ENCODE data around the gene LRCH3.
"Not testable (repeated sequence)": the region's sequence is repeated elsewhere in the genome, so short reads cannot be mapped to it uniquely, and the experiment has no call there.

LRCH3 gene

DNA sequence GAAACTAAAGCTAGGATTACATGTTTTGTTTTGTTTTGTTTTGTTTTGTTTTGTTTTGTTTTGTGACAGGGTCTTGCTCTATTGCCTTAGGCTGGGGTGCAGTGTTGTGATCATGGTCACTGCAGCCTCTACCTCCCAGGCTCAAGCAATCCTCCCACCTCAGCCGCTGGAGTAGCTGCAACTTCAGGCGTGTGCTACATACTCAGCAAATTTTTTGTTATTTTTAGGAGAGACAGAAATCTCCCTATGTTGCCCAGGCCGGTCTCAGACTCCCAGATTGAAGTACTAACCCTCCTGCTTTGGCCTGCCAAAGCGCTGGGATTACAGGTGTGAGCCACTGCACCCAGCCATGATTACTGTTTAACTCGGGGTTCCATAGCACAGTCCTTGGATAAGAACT lies 50.7 kb downstream of the LRCH3 start:
- no peak for DNase-seq

- no peak for DNase-seq
Measured at GRCh38 chr3:197846491-197846890, 55.4 kb downstream of the LRCH3 start.

DNA sequence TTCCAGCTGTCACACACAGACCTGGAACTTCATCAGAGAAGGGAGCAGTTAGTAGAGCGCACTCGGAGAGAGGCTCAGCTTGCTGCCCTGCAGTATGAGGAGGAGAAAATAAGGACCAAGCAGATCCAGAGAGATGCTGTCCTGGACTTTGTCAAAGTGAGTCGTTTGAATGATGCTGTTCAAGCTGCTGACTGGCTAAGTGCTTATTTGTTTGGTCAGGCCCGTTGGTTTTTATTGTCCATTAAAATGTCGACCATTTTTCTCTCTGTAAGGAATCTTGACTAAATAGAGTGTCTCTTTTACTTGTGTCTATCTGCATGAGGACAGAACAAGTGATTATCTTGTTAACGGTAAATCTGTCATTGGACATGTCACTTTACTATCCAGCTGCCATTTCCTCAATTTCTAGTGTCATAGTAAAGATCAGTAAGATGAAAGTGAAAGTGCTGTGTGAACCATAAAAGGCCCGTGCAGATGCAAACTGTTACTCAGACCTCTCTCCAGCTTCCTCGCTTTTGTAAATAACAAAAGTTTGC lies 56.9 kb downstream of the LRCH3 start:
- DNase-seq = no peak

GRCh38 chr3:197854596-197855343 lies 63.7 kb downstream of the LRCH3 start:
- DNase-seq = no peak

DNA sequence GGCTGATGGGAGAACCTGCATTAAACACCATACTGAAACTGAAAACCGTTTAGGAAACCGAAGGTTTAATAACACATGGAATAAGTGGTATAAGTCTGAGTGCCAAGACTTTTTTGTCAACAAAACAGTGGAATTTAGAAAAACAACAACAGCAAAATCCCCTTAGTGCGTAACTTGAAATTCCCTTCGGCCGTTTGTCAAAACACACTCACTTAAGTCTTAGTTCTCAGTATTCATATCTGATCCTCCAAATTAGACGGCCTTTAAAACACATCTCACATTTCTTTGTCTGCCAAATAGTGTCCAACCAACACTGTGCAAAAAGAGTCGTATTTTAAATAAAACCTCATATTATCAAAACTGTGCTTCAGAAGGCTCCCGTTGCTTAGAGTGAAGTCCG lies 64.5 kb downstream of the LRCH3 start:
- DNase-seq = no peak

DNA sequence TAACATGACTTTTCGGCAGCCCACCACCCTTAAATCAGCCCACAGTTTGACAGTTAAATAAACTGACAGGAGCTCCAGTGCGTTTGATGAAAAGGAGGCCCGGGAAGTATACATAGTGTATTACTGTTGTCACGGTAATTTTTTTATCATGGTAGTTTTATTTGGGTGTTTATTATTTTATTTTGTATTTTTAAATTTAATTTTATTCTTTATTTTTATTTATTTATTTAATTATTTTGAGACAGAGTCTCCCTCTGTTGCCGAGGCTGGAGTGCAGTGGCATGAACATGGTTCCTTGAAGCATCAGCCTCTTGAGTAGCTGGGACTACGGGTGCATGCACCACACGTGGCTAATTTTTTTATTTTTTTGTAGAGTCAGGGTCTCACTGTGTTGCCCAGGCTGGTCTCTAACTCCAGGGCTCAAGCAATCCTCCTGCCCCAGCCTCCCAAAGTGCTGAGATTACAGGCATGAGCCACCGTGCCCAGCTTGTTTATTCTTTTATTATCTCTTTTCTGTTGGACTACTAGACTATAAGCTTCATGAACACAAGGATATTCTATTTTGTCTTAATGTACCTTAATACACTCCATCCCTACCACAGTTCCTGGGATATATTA lies 65.3 kb downstream of the LRCH3 start:
- no peak for DNase-seq

GRCh38 chr3:197858133-197858532 lies 67.1 kb downstream of the LRCH3 start:
- no peak for DNase-seq

- no peak for DNase-seq
Measured at GRCh38 chr3:197858598-197858997, 67.5 kb downstream of the LRCH3 start.

DNA sequence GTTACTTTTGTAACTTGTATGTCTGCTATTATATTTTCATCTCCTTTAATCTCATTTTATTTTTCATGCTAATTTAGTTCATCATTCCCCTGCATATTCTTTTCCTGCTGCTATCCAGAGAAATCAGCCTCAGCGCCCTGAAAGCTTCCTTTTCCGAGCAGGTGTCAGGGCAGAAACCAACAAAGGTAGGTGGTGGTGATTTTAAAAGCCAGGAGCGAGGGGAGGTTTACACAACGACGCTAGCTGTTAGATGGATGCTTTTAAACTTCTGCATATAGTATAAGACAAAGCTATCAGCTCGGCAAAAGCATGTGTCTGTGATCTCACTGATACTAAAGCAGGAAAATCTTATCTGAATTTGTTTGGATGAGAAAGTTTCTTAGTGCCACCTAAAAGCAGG lies 75.0 kb downstream of the LRCH3 start:
- DNase-seq = no peak

DNA sequence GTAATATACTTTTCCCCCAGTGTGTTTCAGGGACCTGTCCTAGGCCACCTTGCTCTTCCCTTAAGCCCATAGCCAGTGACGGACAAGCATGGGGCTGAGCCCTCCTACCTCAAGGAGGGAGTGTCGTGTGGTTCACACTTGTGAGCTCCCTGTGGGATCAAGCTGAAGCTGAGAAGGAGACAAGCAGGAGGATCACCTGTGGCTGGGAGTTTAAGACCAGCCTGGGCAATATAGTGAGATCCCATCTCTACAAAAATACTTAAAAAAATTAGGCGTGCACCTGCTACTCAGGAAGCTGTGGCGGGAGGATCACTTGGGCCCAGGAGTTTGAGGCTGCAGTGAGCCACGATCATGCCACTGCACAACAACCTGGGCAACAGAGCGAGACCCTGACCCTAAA lies 82.3 kb downstream of the LRCH3 start:
- no peak for DNase-seq

DNA sequence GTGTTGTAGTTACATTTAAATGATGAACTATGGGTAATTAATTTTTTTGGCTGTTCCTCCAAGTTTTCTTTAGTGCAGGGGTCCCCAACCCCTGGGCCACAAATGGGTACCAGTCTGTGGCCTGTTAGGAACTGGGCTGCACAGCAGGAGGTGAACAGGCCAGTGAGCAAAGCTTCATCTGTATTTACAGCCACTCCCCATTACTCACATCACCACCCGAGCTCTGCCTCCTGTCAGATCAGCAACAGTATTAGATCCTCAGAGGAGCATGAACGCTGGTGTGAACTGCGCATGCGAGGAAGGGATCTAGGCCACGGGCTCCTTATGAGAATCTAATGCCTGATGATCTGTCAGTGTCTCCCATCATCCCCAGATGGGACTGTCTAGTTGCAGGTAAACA lies 83.0 kb downstream of the LRCH3 start:
- DNase-seq = no peak

DNA sequence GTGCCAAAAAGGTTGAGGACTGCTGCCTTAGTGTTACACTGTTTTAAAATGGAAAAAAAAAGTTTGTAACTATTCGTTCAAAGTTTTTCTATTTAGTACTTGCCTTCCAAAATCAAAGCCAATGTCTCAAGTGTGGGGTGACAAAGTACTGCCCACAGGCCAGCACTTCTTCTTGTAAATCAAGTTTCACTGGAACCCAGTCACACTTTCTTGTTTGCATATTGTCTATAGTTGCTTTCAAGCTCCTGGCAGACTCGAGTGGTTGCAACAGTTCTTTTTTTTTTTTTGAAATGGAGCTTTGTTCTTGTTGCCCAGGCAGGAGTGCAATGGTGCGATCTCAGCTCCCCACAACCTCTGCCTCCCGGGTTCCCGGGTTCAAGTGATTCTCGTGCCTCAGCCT lies 83.6 kb downstream of the LRCH3 start:
- DNase-seq = no peak

DNA sequence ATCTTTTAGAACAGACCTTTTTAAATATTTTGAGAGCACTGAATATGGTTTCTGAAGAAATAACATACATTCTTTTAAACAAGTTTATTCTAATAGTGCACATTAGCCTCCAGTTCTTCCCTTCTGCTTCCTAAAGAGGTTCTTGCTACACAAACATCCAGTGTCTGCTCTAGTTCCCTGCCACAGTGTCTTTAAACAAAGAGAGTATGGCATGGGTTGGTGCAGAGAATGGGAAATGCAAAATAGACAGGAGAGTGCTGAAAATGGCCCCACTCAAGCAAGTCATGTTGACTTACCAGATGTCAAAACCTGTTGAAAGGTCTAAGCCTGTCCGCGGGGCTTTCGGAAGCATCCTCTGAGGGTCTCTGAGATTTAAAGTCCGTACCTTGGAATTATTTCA lies 86.8 kb downstream of the LRCH3 start:
- DNase-seq = no peak

- DNase-seq = no peak
Measured at GRCh38 chr3:197878427-197878826, 87.4 kb downstream of the LRCH3 start.

DNA sequence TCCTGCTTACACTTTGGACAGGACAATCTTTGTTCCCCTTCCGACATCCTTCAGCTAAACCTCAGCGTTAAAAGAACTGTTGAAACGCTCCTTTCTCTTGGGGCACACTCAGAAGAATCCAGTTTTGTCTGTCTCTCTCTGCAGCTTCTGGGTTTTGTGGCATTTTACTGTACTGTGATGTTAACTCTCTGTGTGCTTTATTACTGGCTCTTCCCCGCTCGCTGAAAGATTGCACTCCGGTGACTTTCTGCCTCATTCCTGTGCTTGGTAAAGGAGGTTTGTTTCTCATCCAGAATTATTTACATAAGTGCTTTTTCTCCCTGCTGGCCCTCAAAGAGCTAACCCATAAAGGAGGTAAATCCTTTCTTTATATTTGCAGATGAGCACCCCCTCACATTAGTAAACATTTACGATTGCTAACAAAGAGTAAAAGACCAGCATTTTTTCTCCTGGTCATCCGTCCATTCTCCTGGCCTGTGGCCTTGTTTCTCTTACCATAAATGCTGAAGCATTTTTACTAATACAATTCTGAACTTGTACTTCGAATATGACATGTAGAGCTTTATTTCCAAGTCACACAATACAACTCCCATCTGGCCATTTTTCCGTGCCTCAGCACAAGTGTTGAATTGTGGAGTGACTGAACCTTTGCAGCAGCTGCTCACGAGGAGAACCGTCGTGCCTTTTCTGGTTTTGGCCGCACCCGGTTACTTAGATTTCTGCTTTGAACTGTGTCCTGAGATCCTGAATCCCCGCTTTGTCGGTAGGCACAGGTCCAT lies 89.6 kb downstream of the LRCH3 start:
- DNase-seq = no peak

GRCh38 chr3:197881270-197881969 lies 90.4 kb downstream of the LRCH3 start:
- DNase-seq = no peak

DNA sequence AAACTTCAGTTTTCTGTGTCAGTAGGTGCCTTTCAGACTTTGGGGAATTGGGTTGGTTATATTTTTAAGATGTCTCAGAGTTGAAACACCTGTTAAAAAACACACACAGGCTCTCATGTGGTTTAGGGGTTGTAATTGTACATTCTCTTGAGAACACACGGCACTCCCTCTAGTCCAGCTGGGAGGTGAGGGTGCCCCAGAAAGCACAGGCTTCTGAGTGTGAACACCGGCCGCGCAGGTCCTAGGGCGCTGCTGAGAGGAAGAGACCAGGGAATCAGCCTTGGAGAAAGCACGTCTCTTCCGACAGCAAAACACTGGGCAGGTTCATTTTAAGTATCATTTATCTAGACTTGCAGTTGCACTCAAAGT lies 90.9 kb downstream of the LRCH3 start:
- no peak for DNase-seq

DNA sequence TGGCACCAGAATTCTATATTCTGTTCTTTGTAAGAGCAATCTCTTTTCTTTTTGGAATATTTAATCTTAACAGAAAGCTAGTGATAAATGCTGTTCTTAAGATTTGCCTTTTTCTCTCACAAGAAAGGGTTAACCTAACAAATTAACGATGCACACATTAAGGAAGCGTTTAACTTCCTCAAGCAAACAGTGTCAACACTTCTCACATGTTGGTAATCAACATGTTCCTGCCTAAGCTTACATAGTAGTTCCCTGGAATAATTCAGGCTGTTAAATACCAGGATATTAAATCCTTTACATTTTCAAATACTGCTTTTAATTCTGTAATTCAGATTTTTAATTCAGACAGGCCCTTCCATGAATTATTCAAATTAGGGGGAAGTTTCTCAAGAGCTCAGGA lies 91.5 kb downstream of the LRCH3 start:
- no peak for DNase-seq

GRCh38 chr3:197883541-197883940 lies 92.5 kb downstream of the LRCH3 start:
- DNase-seq = no peak

DNA sequence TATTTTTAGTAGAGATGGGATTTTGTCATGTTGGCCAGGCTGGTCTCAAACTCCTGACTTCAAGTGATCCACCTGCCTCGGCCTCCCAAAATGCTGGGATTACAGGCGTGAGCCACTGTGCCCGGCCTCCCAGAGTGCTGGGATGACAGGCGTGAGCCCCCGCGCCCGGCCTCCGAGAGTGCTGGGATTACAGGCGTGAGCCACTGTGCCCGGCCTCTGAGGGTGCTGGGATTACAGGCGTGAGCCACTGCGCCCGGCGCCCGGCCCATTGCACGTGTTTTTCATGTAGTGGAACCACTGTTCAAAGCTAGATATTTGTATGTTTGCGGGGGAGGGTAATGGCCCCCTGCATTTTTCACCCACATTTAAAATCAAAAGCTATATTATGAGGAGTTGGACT lies 93.3 kb downstream of the LRCH3 start:
- DNase-seq = not testable (repeated sequence)

DNA sequence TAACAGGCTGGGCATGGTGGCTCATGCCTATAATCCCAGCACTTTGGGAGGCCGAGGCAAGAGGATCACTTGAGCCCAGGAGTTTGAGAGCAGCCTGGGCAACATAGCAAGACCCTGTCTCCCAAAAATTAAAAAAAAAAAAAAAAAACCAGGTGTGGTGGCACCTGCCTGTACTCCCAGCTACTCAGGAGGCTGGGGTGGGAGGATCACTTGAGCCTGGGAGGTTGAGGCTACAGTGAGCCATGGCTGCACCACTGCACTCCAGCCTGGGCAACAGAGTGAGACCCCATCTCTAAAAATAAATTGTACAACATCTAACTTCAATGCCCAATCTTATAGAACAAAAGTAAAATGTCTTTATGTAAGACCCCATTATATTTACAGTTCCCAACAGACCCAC lies 95.0 kb downstream of the LRCH3 start:
- not testable (repeated sequence) for DNase-seq

- not testable (repeated sequence) for DNase-seq
Measured at GRCh38 chr3:197887430-197888053, 96.5 kb downstream of the LRCH3 start.

GRCh38 chr3:197888511-197888910 lies 97.5 kb downstream of the LRCH3 start:
- no peak for DNase-seq
